Neuronal stem cell (in vitro differentiated cells): ENCODE measurements around the gene ABHD10.

Experiments
- DNase-seq: peaks from one replicate; pipeline ENCODE4 v3.0.0-alpha.2; 2013; ENCODE audit warnings: low spot score
- H2AFZ ChIP-seq: one replicate; pipeline ENCODE4 v1.6.1; 2013; ENCODE audit warnings: mild to moderate bottlenecking, low read length, inconsistent platforms
- H2AK5ac ChIP-seq: 2 replicates; pipeline ENCODE4 v1.6.1; 2013; ENCODE audit warnings: low read depth, mild to moderate bottlenecking, inconsistent platforms, low read length, moderate library complexity, mixed read lengths
- H2BK120ac ChIP-seq: 2 replicates; pipeline ENCODE4 v1.6.1; 2013; ENCODE audit warnings: low read depth, mild to moderate bottlenecking, inconsistent platforms, low read length, moderate library complexity, mixed read lengths
- H2BK12ac ChIP-seq: one replicate; pipeline ENCODE4 v1.6.1; 2013; ENCODE audit warnings: low read length, inconsistent platforms
- H2BK15ac ChIP-seq: 2 replicates; pipeline ENCODE4 v1.6.1; 2013; ENCODE audit warnings: mild to moderate bottlenecking, low read length, inconsistent platforms, mixed read lengths
- H2BK5ac ChIP-seq: one replicate; pipeline ENCODE4 v1.6.1; 2013; ENCODE audit warnings: inconsistent platforms, mild to moderate bottlenecking, low read length, moderate library complexity
- H3K14ac ChIP-seq: one replicate; pipeline ENCODE4 v1.6.1; 2013; ENCODE audit warnings: low read length, inconsistent platforms
- H3K18ac ChIP-seq: 2 replicates; pipeline ENCODE4 v1.6.1; 2013; ENCODE audit warnings: low read length, inconsistent platforms
- H3K23ac ChIP-seq: 2 replicates; pipeline ENCODE4 v1.6.1; 2013; ENCODE audit warnings: low read depth, mild to moderate bottlenecking, mixed read lengths, low read length, inconsistent platforms; ENCODE audit not compliant: poor library complexity
- H3K27ac ChIP-seq: replicated peaks from 3 replicates; pipeline ENCODE4 v1.5.1; 2013; ENCODE audit warnings: low read length, inconsistent platforms
- H3K27me3 ChIP-seq, 3 experiments: 2 replicates each; pipeline ENCODE4 v1.6.1; 2013; ENCODE audit warnings: low read length in 3 of 3, mild to moderate bottlenecking in 2 of 3, inconsistent platforms in 1 of 3, low read depth in 1 of 3, mixed read lengths in 1 of 3, moderate library complexity in 1 of 3; ENCODE audit not compliant: control insufficient read depth in 3 of 3, insufficient read depth in 3 of 3
- H3K36me3 ChIP-seq, 2 donors: replicated peaks in 1 of 2; 2 replicates each; pipeline ENCODE4 v1.6.1; 2013; ENCODE audit warnings: low read length in 2 of 2; ENCODE audit not compliant: control insufficient read depth in 2 of 2, insufficient read depth in 2 of 2
- H3K4ac ChIP-seq: 2 replicates; pipeline ENCODE4 v1.6.1; 2013; ENCODE audit warnings: inconsistent platforms, mild to moderate bottlenecking, low read length, moderate library complexity
- H3K4me1 ChIP-seq, 2 donors: 1 replicate in 1 of 2; 2 replicates in 1 of 2; pipeline ENCODE4 v1.6.1; 2013; ENCODE audit warnings: low read length in 2 of 2, low read depth in 1 of 2; ENCODE audit not compliant: control insufficient read depth in 2 of 2, insufficient read depth in 1 of 2
- H3K4me2 ChIP-seq: one replicate; pipeline ENCODE4 v1.6.1; 2013; ENCODE audit warnings: mild to moderate bottlenecking, low read length, inconsistent platforms; ENCODE audit not compliant: insufficient read depth, poor library complexity, severe bottlenecking
- H3K4me3 ChIP-seq, 2 donors: 2 replicates each; pipeline ENCODE4 v1.5.1; 2013; ENCODE audit warnings: low read length in 2 of 2, mild to moderate bottlenecking in 2 of 2, inconsistent platforms in 1 of 2, moderate library complexity in 1 of 2
- H3K79me1 ChIP-seq: one replicate; pipeline ENCODE4 v1.6.1; 2013; ENCODE audit warnings: low read depth, mild to moderate bottlenecking, inconsistent platforms, low read length, moderate library complexity
- H3K9ac ChIP-seq: one replicate; pipeline ENCODE4 v1.6.1; 2013; ENCODE audit warnings: mild to moderate bottlenecking, low read depth, low read length, inconsistent platforms; ENCODE audit not compliant: poor library complexity
- H3K9me3 ChIP-seq, 2 donors: replicated peaks in 1 of 2; 2 replicates each; pipeline versions ENCODE3 to v1.6.1; 2013; ENCODE audit warnings: low read length in 2 of 2, mild to moderate bottlenecking in 2 of 2, inconsistent platforms in 1 of 2, low read depth in 1 of 2, mixed read lengths in 1 of 2, moderate library complexity in 1 of 2; ENCODE audit not compliant: control insufficient read depth in 2 of 2, insufficient read depth in 1 of 2
- H4K8ac ChIP-seq: one replicate; pipeline ENCODE4 v1.6.1; 2013; ENCODE audit warnings: low read depth, mild to moderate bottlenecking, inconsistent platforms, low read length, moderate library complexity
- H4K91ac ChIP-seq: one replicate; pipeline ENCODE4 v1.6.1; 2013; ENCODE audit warnings: low read length, low read depth, mild to moderate bottlenecking, inconsistent platforms; ENCODE audit not compliant: poor library complexity
- WGBS, 2 donors: extraction: QIAGEN DNeasy Blood & Tissue Kit; methylation state at CpG; one replicate each; pipeline ENCODE4 v1.1.7; 2013; ENCODE audit warnings: missing lambda C conversion rate in 2 of 2, mixed read lengths in 1 of 2; ENCODE audit not compliant: insufficient read length in 2 of 2, insufficient replicate concordance in 1 of 2; ENCODE audit errors: extremely low coverage in 2 of 2; 5-methylcytosine and 5-hydroxymethylcytosine counted together

The ABHD10 gene

GRCh38 chr3:112000367-112000771 is 21.5 kb downstream of the ABHD10 start:
- Histone ChIP-seq H2AK5ac (no peak overlapping the region), H2AFZ (no peak overlapping the region), H2BK5ac (no peak overlapping the region), H3K36me3 (peaks cover 11 to 56% of the 10 kb centered on the region in 2 donors), H3K4ac (no peak overlapping the region), H3K9ac (peak overlapping the region; percentile 71), H3K23ac (no peak overlapping the region), H3K79me1 (peaks cover 7% of the 10 kb centered on the region), H3K27me3 (no peaks in the 10 kb centered on the region), H3K4me1 (peaks cover 32 to 52% of the 10 kb centered on the region in 2 donors), H3K4me2 (peak overlapping the region; percentile 63), H4K91ac (no peak overlapping the region), H3K9me3 (no peaks in the 10 kb centered on the region), H3K27ac (peak overlapping the region; percentile 100), H2BK12ac (no peak overlapping the region), H3K4me3 (peak overlapping the region; percentile 69 to 97), H3K18ac (peak overlapping the region; percentile 5), H3K14ac (no peak overlapping the region), H2BK15ac (no peak overlapping the region), H4K8ac (no peak overlapping the region), H2BK120ac (no peak overlapping the region)
- no peak for DNase-seq
- no CpG with 5 or more reads among the region's 5 CpGs for whole genome bisulfite sequencing, 2 donors

GRCh38 chr3:112000966-112001365 is 22.1 kb downstream of the ABHD10 start:
- Histone ChIP-seq H2AFZ (no peak overlapping the region), H2BK120ac (no peak overlapping the region), H3K14ac (no peak overlapping the region), H2BK5ac (no peak overlapping the region), H4K91ac (no peak overlapping the region), H3K4me3 (peak overlapping the region; percentile 69 to 97), H3K4me2 (peak overlapping the region; percentile 63), H3K27ac (no peak overlapping the region), H3K9ac (no peak overlapping the region), H3K79me1 (peaks cover 8% of the 10 kb centered on the region), H4K8ac (no peak overlapping the region), H3K18ac (no peak overlapping the region), H3K4me1 (peaks cover 32 to 52% of the 10 kb centered on the region in 2 donors), H3K4ac (no peak overlapping the region), H2BK15ac (no peak overlapping the region), H3K9me3 (no peaks in the 10 kb centered on the region), H3K36me3 (peaks cover 12 to 60% of the 10 kb centered on the region in 2 donors), H2BK12ac (no peak overlapping the region), H2AK5ac (no peak overlapping the region), H3K23ac (no peak overlapping the region), H3K27me3 (no peaks in the 10 kb centered on the region)
- WGBS, 2 donors, result no CpG with 5 or more reads among the region's 2 CpGs
- DNase-seq, result no peak

GRCh38 chr3:112001526-112001925 is 22.7 kb downstream of the ABHD10 start:
- no peak overlapping the region for H4K8ac ChIP-seq
- no peak overlapping the region for H3K9ac ChIP-seq
- no peak overlapping the region for H2AFZ ChIP-seq
- no peak overlapping the region for H2AK5ac ChIP-seq
- H3K27ac ChIP-seq, result no peak overlapping the region
- peaks cover 32 to 56% of the 10 kb centered on the region in 2 donors for H3K4me1 ChIP-seq
- H2BK12ac ChIP-seq, result no peak overlapping the region
- WGBS, 2 donors, result no CpG with 5 or more reads among the region's 2 CpGs
- no peak overlapping the region for H3K4ac ChIP-seq
- peaks cover 14 to 66% of the 10 kb centered on the region in 2 donors for H3K36me3 ChIP-seq
- no peaks in the 10 kb centered on the region for H3K27me3 ChIP-seq
- peaks cover 8% of the 10 kb centered on the region for H3K79me1 ChIP-seq
- no peak overlapping the region for H2BK5ac ChIP-seq
- no peak for DNase-seq
- no peak overlapping the region for H4K91ac ChIP-seq
- H3K9me3 ChIP-seq, result no peaks in the 10 kb centered on the region
- H2BK15ac ChIP-seq, result no peak overlapping the region
- H2BK120ac ChIP-seq, result no peak overlapping the region
- H3K18ac ChIP-seq, result no peak overlapping the region
- no peak overlapping the region for H3K4me2 ChIP-seq
- H3K14ac ChIP-seq, result no peak overlapping the region
- no peak overlapping the region for H3K23ac ChIP-seq
- H3K4me3 ChIP-seq, result peak overlapping the region in 1 of 2 donors; percentile 97

- no peak overlapping the region for H2BK15ac ChIP-seq
- H3K9me3 ChIP-seq, result no peaks in the 10 kb centered on the region
- peaks cover 8% of the 10 kb centered on the region for H3K79me1 ChIP-seq
- H3K14ac ChIP-seq, result no peak overlapping the region
- no peak for DNase-seq
- no peak overlapping the region for H2BK5ac ChIP-seq
- peak overlapping the region; percentile 31 for H3K9ac ChIP-seq
- no peak overlapping the region for H2AK5ac ChIP-seq
- no CpG with 5 or more reads among the region's 8 CpGs for WGBS, 2 donors
- no peak overlapping the region for H3K18ac ChIP-seq
- peak overlapping the region; percentile 13 for H3K4me2 ChIP-seq
- H2BK120ac ChIP-seq, result no peak overlapping the region
- H3K4me3 ChIP-seq, result peak overlapping the region in 1 of 2 donors; percentile 97
- no peak overlapping the region for H4K8ac ChIP-seq
- no peak overlapping the region for H3K27ac ChIP-seq
- peaks cover 32 to 49% of the 10 kb centered on the region in 2 donors for H3K4me1 ChIP-seq
- no peak overlapping the region for H2BK12ac ChIP-seq
- no peak overlapping the region for H2AFZ ChIP-seq
- no peak overlapping the region for H3K23ac ChIP-seq
- H3K36me3 ChIP-seq, result peaks cover 18 to 74% of the 10 kb centered on the region in 2 donors
- H4K91ac ChIP-seq, result no peak overlapping the region
- no peak overlapping the region for H3K4ac ChIP-seq
- H3K27me3 ChIP-seq, result no peaks in the 10 kb centered on the region
These were observed 23.5 kb downstream of the ABHD10 start for GRCh38 chr3:112002096-112002971.
